Hepatic stellate cell (primary cell): ENCODE measurements around the gene BFSP1.
A peak's percentile ranks its signal among the peaks of the same experiment; 100 is the strongest.

Experiments used
- DNase-seq: peaks from one replicate; pipeline ENCODE4 v3.0.0; 2011; ENCODE audit warnings: low spot score

BFSP1 gene

DNA sequence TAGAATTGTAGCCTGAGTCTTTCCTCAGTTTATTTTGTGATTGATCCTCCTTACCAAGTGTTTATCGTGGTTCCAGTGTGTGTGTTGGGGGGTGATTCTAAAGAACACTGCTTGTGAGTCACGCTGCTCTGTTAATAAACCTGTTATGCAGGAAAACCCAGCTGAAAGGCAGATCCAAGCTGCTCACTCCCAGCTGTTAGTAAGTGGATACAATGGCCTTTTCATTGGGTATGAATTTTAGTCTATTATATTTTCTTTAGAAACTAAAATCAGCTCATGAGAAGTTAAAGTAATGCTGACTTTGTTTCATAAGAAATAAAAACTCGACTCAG is 26.5 kb upstream of the BFSP1 start:
- DNase-seq = peak; percentile 51

- no peak for DNase-seq
Measured at GRCh38 chr20:17556837-17557674, 25.9 kb upstream of the BFSP1 start.

DNA sequence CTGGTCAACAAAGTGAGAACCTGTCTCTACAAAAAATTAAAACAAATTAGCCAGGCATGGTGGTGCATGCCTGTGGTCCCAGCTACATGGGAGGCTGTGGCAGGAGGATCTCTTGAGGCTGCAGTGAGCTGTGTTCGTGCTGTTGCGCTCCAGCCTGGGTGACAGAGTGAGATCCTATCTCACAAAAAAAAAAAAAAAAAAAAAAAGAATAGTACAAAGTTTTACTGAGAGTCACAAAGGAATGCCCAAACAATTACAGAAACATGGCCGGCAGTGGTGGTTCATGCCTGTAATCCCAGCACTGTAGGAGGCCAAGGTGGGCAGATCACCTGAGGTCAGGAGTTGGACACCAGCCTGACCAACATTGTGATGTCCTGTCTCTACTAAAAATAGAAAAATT is 23.9 kb upstream of the BFSP1 start:
- no peak for DNase-seq

GRCh38 chr20:17549131-17549530 is 18.0 kb upstream of the BFSP1 start:
- no peak for DNase-seq

- no peak for DNase-seq
Measured at GRCh38 chr20:17545127-17545526, 13.9 kb upstream of the BFSP1 start.

DNA sequence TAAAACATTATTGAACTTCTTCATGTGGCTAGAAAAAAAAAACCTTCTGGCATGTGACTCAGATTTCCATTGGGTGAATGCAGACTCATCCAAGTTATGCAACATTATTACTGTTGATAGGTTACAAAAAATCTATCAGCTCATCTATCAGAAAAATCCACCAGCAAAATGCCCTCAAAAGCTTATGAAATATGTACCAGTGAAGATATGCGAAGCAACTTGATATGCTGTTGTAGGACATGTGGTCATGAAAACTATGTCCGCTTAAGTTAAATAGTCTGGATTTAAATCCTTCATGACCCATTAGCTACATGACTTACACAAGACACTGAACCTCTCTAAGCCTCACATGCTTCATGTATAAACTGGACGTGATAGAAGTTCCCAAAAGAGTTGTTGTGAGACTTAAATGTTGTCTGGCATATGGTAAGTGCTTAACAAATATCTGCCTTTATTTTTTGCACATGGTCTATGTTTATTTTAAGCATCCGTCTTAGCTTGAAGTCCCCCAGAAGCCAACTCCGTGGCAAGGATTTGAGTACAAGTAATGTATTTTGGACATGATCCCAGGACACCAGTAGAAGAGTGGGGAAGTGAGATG is 12.5 kb upstream of the BFSP1 start:
- DNase-seq = no peak

GRCh38 chr20:17542993-17543412 is 11.8 kb upstream of the BFSP1 start:
- DNase-seq = peak; percentile 52

DNA sequence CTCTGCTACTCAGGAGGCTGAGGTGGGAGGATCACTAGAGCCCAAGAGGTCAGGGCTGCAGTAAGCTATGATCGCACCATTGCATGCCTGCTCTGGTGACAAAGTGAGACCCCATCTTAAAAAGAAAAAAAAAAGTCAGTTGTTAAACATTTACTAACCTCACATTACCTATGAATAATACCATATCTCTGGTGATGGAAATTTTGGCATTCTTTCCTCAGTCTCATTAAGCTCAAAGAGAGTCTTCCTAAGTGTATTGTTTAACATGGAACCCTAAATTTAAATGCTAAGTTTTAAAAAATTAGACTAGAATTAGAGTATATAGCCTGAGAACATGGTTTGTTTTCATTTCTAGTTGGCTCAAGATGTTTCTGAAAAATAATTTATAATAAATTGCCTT is 11.3 kb upstream of the BFSP1 start:
- DNase-seq = no peak

DNA sequence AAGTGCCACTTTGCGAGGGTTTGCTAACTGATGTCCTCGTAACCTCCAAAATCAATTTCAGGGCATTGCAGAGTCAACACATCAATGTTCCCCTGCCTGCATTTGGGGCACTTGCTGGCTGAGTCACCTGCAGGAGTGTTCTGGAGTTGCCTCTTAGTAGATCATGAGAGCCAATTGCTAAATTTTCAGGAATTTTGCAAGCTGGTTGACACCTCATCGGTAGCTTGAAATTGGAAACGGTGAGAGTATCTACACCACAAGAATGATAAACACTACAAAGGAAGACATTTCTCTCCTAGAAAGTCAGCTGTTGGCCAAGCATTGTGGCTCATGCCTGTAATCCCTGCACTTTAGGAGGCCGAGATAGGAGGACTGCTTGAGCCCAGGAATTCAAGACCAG is 10.8 kb upstream of the BFSP1 start:
- DNase-seq = no peak

DNA sequence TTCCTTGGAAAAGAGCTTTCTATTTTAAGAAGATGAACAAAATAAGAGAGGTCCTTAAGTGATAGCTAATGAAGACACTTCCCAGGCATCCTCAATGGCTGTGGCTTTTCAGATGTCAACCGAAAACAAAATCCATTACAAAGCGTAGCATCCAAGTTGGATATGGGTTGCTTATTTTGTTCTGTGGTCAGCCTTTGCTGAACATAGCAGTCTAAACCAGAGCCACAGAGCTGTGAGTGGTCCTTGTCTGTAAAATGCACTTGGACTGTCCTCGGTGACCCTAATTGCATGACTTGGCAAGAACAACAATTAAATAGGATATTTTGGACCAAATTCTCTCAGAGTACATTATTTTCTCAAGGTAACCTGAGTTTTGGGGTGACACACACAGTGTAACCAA is 10.4 kb upstream of the BFSP1 start:
- no peak for DNase-seq

GRCh38 chr20:17538517-17539170 is 7.5 kb upstream of the BFSP1 start:
- no peak for DNase-seq

DNA sequence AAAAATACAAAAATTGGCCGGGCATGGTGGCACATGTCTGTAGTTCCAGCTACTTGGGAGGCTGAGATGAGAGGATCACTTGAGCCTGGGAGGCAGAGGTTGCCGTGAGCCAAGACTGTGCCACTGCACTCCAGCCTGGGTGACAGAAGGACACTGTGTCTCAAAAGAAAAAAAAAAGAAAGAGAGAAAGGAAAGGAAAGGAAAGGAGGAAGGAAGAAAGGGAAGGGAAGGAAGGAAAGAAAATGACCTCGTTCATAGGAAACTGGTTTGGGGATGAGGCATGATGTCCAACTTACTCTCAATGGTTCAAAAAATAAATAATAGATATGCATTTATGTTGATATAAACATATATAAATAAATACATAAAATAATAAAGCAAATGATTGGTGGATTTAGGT is 6.8 kb upstream of the BFSP1 start:
- DNase-seq = no peak

GRCh38 chr20:17536944-17537444 is 5.8 kb upstream of the BFSP1 start:
- DNase-seq = peak; percentile 81

DNA sequence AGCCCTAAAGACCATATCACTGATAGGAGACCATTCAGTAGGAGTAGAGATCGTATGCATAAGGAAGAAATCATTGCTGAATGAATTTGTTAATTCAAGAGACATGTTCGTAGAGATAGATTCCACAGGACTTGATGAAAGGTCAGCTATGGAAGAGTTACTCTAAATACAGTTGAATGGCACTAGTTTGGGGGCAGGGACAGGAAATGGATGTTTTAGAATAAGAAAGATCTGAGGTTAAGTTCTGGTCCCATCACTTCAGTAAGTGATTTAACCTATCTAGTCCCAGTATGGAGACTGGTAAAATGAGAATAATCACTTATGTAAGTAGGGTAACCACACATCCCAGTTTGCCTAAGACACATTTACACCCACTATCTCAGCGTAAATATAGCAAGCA is 2.9 kb upstream of the BFSP1 start:
- DNase-seq = no peak

DNA sequence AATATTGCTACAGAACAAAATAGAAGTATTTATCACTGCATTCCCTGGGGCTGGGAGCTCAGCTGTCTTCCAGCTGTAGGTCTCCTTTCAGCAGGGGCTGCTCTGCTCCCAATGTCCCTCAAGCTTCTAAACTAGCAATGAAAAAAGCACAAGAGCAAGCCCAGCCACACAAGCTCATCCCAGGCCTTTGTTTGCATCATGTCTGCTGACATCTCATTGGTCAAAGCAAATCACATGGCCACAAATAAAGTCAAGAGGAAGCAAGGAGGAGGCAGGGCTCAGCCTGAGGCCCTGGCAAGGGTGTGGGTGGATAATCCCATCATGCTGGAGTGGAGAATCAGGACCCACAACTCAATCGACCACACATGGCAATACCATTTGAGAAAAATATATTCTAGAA is 2.2 kb upstream of the BFSP1 start:
- DNase-seq = peak; percentile 72

GRCh38 chr20:17531665-17532025 is 466 bp upstream of the BFSP1 start:
- no peak for DNase-seq

DNA sequence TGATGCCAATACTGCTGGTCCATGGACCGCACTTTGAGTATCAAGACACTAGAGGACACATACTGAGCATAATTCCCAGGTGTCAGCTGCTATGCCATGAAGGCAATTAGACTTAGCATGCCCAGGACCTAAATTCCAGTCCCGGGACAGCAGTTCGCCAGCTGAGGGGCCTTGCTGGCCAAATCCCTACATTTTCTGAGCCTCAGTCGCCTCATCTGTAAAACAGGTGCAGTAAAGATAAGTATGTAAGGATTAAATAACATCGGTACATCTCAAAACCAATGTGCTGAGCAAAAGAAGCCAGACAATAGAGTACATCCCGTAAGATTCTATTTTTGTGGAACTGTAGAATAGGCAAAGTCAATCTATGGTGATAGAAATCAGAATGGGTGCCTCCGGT is 1.0 kb downstream of the BFSP1 start:
- no peak for DNase-seq

DNA sequence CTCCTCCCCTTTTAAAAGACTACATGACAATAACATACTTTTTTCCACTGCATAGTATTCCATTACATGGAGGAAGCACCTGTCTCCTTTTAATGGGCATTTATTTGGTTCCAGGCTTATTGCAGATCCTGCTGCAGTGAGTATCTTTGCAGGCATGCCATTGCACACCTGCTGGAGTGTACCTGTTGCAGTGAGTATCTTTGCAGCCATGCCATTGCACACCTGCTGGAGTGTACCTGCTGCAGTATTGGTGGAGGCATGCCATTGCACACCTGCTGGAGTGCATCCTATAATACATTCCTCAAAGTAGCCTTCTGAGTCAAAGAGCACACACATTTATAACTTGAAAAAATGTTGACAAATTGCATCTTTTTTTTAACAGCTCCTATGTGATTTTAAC is 1.6 kb downstream of the BFSP1 start:
- no peak for DNase-seq

DNA sequence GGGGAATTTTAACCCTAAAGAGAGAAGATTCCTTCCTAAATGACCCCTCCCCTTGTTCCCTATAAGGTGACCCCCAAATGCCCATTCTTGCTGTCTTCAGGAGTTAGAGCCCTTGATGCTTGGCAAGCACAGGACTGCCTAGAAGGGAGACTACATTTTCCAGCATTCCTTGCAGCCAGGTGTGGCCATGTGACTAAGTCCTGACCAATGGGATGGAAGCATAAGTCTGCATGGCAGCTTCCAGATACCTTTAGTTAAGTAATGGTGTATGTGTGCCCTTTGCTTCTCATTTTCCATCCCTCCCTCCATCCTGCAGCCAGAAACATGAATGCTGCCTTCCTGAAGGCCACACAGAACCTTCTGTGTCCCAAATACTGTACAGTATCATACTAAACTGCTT is 5.5 kb downstream of the BFSP1 start:
- no peak for DNase-seq

DNA sequence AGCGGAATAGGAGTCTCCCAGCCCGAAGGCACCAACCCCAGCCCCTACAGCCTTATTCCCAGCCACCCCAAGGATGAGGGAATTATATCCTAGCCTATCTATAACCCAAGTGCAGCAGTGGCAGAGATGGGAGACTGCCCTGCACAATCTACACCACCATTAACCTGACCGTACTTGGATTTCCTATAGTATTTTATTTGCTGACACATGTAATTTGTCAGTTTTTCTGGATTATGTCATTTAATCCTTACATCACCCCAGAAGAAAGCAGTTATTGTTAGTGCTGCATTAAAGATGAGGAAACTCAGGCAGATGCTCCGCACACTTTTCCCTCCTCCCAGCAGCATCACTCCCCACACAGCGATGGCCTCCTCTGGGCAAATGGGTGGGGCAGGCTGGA is 6.0 kb downstream of the BFSP1 start:
- no peak for DNase-seq

DNA sequence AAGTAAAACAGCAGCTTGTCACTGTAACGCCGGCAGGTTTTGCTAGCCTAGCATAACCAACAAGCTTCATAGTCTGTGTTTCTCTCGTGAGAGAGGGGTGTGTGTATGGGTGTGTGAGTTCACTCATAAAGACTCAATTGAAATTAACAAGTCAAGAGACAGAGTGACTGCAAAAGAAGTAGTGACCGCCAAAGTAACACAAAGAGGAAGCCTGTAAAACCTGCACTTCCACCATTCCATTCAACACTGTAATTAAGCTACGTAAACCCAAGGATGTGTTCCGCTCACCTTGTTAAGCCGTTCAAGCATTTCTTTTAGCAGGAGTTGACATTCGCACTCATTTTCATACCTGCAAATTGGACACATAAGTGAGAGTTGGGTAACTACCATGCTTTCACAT is 6.6 kb downstream of the BFSP1 start:
- no peak for DNase-seq

DNA sequence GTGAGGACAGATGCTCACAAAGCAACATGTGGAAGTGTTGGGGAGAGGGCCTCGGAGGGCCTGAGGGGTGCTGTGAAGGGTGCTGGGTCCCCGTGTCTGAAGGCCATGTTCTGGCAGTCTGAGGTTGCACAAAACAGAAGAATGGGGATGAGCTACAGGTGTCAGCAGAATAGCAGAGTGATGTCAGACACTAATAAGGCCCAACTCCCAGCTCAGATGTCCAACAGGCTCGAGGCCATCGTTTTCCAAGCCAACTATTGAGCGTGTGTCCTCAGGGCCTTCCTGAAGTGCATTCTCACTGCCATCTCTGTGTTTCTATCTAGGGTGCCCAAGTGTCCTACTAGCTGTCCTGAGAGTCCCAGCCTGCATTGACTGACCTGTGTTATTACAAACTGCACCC is 7.9 kb downstream of the BFSP1 start:
- DNase-seq = no peak

DNA sequence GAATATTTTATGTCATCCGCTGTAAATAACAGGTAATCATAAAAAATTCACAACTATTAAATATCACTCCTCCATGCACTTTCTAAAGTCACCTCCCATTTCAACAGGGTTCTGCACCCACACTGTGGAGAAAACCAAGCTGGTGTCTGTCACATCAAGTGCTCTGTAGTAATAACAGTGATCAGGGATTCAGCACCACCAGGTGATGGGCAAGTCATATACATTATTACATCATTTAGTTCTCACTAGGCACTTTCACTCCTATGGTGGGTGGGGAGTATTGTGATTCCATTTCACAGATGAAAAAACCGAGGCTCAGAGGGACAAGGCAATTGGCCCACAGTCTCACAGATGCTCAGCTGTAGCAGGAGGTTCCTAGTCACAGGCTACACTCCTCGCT is 8.7 kb downstream of the BFSP1 start:
- DNase-seq = no peak
